ENCODE data around the gene KRT15. TPM values are rescaled to one million over a fixed set of nuclear protein-coding genes. Genes with fewer than 3 reads are reported as not detected.
A peak's percentile ranks its signal among the peaks of the same experiment; 100 is the strongest.
"Not testable (repeated sequence)": the region's sequence is repeated elsewhere in the genome, so short reads cannot be mapped to it uniquely, and the experiment has no call there.

Gene KRT15
- total RNA-seq, 3 donors from 2014 or later, result not detected

GRCh38 chr17:41548844-41549595 lies 30.3 kb upstream of the KRT15 start:
- peak; percentile 76 for DNase-seq
- Mint-ChIP-seq H3K4me1 (ENCODE audit: low read depth) (peaks cover 21% of the 10 kb centered on the region), H3K27me3 (ENCODE audit: low read depth) (peaks cover 12% of the 10 kb centered on the region), H3K4me3 (no peak overlapping the region), H3K36me3 (ENCODE audit: insufficient read depth) (no peaks in the 10 kb centered on the region), H3K9me3 (peaks cover 8% of the 10 kb centered on the region)
- ATAC-seq, result peak; percentile 76 to 78

DNA sequence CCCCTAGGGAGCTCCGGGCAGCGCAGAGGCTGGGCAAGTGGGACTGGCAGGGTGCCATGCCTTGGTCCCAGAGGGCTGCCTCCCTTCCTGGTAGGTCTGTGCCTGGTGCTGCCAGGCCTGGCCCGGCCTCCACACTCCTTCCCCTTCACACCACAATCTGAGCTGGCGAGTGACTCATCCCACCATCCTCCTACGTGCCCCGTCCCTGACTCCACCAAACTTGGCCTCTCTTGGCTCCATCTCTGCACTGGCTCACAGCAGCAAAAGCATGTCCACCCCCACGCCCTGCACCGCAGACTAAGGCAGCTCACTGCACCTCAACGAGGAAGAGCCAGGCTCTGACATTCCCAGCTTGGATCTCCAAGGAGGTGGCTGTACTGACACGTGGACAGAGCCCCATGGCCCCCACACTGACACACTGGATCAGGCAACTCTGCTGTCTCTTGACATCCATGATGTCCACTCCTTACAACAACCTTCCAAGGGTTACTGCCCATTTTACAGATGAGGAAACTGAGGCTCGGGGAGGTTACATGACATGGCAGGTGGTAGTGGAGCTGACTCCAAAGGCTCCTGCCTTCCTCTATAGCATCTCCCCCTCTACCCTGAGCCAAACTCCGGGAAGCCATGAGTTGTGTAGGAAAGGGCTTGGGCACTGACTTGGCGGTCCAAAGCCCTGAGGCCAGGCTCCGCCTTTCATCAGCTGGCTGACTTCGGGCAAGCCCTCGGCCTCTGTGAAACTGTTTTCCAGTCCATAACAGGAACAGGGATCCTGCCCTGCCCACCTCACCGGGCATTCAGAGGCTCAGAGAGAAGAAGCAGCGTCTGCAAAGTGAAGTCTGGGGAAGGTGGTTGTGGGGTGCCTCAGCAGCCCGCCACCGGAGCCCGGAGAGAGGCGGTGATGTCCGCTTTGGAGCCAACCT lies 29.5 kb upstream of the KRT15 start:
- DNase-seq (peak; percentile 39), ATAC-seq (peak; percentile 85 to 92)
- peaks cover 13% of the 10 kb centered on the region for H3K27me3 Mint-ChIP-seq (ENCODE audit: low read depth)
- peaks cover 21% of the 10 kb centered on the region for H3K4me1 Mint-ChIP-seq (ENCODE audit: low read depth)
- H3K9me3 Mint-ChIP-seq, result peaks cover 8% of the 10 kb centered on the region
- peak overlapping the region; percentile 8 for H3K4me3 Mint-ChIP-seq
- no peaks in the 10 kb centered on the region for H3K36me3 Mint-ChIP-seq (ENCODE audit: insufficient read depth)

DNA sequence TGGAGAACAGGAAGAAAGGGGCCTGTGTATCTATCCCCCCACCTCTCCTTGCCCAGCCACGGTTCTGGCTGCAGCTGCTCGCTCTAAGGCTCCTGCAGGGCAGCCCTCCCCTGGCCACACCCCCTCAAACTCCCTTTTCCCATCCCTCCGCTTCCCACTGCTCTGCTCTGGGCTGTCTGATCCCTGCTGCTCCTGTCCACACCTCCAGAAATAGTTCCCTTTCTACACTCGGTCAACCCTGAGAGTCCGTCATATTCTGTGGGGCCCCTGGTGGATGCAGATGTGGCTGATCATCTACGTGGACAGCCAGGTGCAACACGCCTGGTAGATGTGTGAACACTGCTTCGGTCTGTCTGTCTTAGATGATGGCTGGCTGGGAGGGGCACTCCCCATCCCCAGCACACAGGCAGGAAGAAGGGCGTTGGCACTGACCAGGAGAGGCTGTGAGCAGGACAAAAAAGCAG lies 28.7 kb upstream of the KRT15 start:
- H3K36me3 Mint-ChIP-seq (ENCODE audit: insufficient read depth), result no peaks in the 10 kb centered on the region
- H3K27me3 Mint-ChIP-seq (ENCODE audit: low read depth), result peaks cover 10% of the 10 kb centered on the region
- ATAC-seq (no peak), DNase-seq (no peak)
- H3K4me3 Mint-ChIP-seq, result no peak overlapping the region
- H3K4me1 Mint-ChIP-seq (ENCODE audit: low read depth), result peaks cover 21% of the 10 kb centered on the region
- peaks cover 8% of the 10 kb centered on the region for H3K9me3 Mint-ChIP-seq

DNA sequence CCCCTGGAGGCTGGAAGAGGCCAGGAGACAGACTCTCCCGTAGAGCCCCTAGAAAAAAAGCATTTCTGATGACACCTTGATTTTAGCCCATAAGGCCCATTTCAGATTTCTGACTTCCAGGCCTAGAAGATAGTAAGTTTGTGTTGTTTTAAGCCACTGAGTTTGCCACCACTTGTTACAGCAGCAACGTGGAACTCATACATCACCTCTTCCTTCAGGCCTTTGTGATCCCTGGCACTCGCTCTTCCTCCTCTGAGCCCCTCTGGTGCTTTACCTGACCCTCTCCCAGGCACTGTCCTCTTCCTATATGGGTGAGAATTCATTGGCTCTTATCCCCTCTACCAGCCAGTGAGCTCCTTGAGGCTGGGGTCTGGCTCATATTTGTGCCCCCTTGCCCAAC lies 28.1 kb upstream of the KRT15 start:
- DNase-seq (no peak), ATAC-seq (no peak)
- Mint-ChIP-seq H3K27me3 (ENCODE audit: low read depth) (peaks cover 8% of the 10 kb centered on the region), H3K9me3 (peaks cover 8% of the 10 kb centered on the region), H3K4me1 (ENCODE audit: low read depth) (peaks cover 21% of the 10 kb centered on the region), H3K4me3 (no peak overlapping the region), H3K36me3 (ENCODE audit: insufficient read depth) (no peaks in the 10 kb centered on the region)

DNA sequence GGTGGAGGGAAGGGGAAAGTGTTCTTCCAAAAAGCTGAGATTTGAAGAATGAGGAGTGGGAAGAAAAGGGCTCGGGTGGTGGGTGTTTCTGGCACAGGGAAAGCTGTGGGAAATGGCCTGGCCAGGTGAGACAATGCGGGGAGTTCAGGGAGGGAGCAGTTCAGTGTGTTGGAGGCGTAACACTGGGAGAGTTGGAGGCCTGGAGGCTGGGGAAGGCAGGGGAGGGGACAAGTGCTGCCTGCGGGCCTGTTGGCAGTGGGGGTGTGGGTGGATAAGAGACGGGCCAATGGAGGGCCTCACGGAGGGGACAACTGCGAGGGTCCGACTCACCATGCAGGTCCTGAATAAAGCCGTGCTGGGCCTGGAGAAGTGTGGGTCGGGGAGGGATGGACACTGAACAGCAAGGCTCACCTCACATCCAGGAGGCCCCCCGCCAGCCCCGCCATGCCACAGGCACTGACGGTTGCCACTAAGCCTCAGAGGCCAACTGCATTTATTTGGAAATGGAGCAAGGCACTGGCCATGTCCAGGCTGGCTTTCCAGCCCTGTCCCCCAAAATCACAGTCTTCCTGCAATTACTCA lies 27.2 kb upstream of the KRT15 start:
- H3K27me3 Mint-ChIP-seq (ENCODE audit: low read depth), result peaks cover 7% of the 10 kb centered on the region
- DNase-seq (no peak), ATAC-seq (no peak)
- H3K4me3 Mint-ChIP-seq, result no peak overlapping the region
- peaks cover 8% of the 10 kb centered on the region for H3K9me3 Mint-ChIP-seq
- H3K4me1 Mint-ChIP-seq (ENCODE audit: low read depth), result peaks cover 21% of the 10 kb centered on the region
- no peaks in the 10 kb centered on the region for H3K36me3 Mint-ChIP-seq (ENCODE audit: insufficient read depth)

DNA sequence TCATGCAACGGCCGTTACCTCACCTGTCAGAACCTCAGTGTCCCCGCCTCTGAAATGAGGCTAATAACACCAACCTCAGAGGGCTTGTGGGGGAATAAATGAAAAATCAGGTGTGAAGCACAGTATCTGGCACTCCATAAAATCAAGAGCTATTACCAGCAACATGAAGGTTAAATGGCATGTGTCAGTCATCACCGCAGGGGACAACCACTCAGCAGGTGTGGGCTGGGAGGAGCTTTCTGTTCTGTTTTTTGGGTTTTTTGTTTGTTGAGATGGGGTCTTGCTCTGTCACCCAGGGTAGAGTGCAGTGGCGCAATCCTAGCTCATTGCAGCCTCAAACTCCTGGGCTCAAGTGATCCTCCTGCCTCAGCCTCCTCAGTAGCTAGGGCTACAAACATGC lies 26.2 kb upstream of the KRT15 start:
- no peak overlapping the region for H3K4me3 Mint-ChIP-seq

GRCh38 chr17:41544491-41544892 lies 25.8 kb upstream of the KRT15 start:
- ATAC-seq, result no peak
- H3K27me3 Mint-ChIP-seq (ENCODE audit: low read depth), result peaks cover 7% of the 10 kb centered on the region
- DNase-seq, result no peak

More for the DNA sequence above, 26.2 kb upstream of the KRT15 start:
- peaks cover 7% of the 10 kb centered on the region for H3K27me3 Mint-ChIP-seq (ENCODE audit: low read depth)
- DNase-seq, result no peak
- H3K36me3 Mint-ChIP-seq (ENCODE audit: insufficient read depth), result no peaks in the 10 kb centered on the region
- no peak for ATAC-seq
- peaks cover 21% of the 10 kb centered on the region for H3K4me1 Mint-ChIP-seq (ENCODE audit: low read depth)
- H3K9me3 Mint-ChIP-seq, result peaks cover 8% of the 10 kb centered on the region

DNA sequence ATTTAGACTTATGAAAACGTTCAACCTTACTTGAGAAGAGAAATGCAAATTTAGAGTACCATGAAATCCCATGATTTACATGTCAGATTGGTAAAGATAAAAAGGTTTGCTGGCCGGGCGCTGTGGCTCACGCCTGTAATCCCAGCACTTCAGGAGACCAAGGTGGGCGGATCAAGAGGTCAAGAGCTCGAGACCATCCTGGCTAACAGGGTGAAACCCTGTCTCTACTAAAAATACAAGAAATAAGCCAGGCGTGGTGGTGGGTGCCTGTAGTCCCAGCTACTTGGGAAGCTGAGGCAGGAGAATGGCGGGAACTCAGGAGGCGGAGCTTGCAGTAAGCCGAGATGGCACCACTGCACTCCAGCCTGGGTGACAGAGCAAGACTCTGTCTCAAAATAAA lies 24.1 kb upstream of the KRT15 start:
- H3K9me3 Mint-ChIP-seq; H3K4me3 Mint-ChIP-seq; ATAC-seq; H3K4me1 Mint-ChIP-seq (ENCODE audit: low read depth); DNase-seq; H3K36me3 Mint-ChIP-seq (ENCODE audit: insufficient read depth); H3K27me3 Mint-ChIP-seq (ENCODE audit: low read depth): not testable (repeated sequence)

More at GRCh38 chr17:41544491-41544892, 25.8 kb upstream of the KRT15 start:
- Mint-ChIP-seq H3K4me1 (ENCODE audit: low read depth) (peaks cover 18% of the 10 kb centered on the region), H3K9me3 (peaks cover 8% of the 10 kb centered on the region), H3K36me3 (ENCODE audit: insufficient read depth) (no peaks in the 10 kb centered on the region), H3K4me3 (no peak overlapping the region)

- H3K36me3 Mint-ChIP-seq (ENCODE audit: insufficient read depth), result no peaks in the 10 kb centered on the region
- no peaks in the 10 kb centered on the region for H3K4me1 Mint-ChIP-seq (ENCODE audit: low read depth)
- ATAC-seq (no peak), DNase-seq (no peak)
- H3K4me3 Mint-ChIP-seq, result no peak overlapping the region
- H3K27me3 Mint-ChIP-seq (ENCODE audit: low read depth), result peaks cover 6% of the 10 kb centered on the region
- H3K9me3 Mint-ChIP-seq, result peaks cover 8% of the 10 kb centered on the region
Measured at GRCh38 chr17:41542357-41542756, 23.7 kb upstream of the KRT15 start.

DNA sequence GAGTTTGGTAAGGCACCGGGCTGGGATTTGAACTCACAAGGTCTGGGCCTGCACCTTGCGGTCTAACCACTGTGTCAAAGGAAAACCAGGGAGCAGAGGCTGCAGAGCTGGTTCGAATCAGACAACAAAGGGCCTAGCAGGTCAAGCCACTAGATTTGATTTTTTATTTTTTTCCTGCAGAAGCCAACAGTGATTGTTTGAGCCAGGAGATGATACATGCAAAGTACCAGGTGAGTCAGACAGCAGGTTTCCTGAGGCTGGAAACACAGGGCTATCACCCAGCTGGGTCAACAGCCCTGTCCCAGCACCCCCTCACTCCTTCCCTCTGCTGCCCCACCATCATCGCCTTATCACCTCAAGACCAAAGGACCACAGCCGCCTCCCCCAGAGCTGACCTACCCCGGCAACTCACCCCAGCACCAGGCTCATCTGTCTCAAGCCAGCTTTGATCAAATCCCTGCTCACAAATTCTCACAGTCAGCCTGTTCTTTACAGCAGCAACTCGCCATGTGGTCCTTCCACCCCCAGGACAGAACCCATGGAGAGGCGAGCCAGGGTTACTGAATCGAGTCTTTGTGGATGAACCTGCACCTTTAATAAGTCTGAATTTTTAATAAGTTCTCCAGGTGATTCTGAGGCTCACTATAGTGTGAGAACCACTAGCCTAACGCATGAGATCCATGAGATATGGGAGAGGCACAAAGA lies 22.4 kb upstream of the KRT15 start:
- Mint-ChIP-seq H3K36me3 (ENCODE audit: insufficient read depth) (no peaks in the 10 kb centered on the region), H3K4me1 (ENCODE audit: low read depth) (no peaks in the 10 kb centered on the region), H3K9me3 (no peaks in the 10 kb centered on the region), H3K4me3 (no peak overlapping the region), H3K27me3 (ENCODE audit: low read depth) (peaks cover 6% of the 10 kb centered on the region)
- DNase-seq (no peak), ATAC-seq (no peak)

DNA sequence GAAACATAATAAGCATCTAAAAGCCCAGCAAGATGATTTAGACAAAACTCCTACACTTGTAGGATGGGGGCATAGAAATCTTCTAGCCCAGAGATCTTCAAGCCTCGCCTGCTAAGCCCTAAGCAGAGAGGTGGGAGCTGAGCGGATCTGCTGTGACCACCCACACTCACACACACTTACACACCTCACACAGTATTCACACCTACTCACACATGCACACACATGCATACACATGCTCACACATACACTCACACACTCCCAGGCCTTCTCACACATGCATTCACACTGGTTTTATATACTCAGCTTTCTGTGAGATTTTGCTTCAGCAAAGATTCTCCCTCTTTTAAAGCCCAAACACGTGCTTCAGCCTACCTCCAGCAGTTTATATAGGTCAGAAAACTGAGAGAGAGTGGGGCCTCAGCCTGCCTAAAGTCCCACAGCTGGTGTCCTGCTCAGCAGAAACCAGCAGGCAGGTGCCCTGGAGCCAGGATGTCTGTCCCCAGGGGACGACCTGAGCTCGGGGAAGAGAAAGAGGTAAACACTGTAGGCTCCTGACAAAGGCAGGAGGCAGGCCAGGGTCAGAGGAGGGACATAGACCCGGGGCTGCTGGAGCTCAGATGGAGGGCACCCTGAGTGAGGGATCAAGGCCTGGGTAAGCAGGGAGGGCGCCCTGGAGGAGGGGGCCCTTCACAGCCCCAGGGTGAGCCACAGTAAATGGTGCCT lies 21.4 kb upstream of the KRT15 start:
- Mint-ChIP-seq H3K36me3 (ENCODE audit: insufficient read depth) (no peaks in the 10 kb centered on the region), H3K4me3 (no peak overlapping the region), H3K27me3 (ENCODE audit: low read depth) (peaks cover 11% of the 10 kb centered on the region), H3K4me1 (ENCODE audit: low read depth) (no peaks in the 10 kb centered on the region), H3K9me3 (no peaks in the 10 kb centered on the region)
- ATAC-seq, result no peak
- DNase-seq, result no peak

DNA sequence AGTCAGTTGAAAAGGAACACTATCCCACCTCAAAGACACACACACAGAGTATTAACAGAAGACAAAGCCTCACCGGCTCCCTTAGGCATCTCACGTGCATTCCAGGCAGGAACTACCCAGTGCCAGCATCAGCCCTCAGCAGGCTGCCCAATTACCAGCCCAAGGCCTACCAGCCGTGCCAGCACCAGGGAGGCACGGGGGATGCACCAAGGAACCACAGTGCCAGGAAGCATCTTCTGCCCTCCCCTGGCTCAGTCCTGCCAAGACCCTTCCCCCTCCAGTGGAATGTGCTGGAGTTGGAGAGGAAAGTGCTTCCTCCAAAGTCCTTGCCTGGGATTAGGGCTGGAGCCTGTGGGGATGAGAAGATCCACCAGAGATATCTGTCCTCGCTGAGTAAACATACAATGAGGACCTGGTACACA lies 20.4 kb upstream of the KRT15 start:
- Mint-ChIP-seq H3K4me1 (ENCODE audit: low read depth) (no peaks in the 10 kb centered on the region), H3K9me3 (no peaks in the 10 kb centered on the region), H3K4me3 (no peak overlapping the region), H3K27me3 (ENCODE audit: low read depth) (peaks cover 11% of the 10 kb centered on the region), H3K36me3 (ENCODE audit: insufficient read depth) (no peaks in the 10 kb centered on the region)
- ATAC-seq, result no peak
- no peak for DNase-seq

DNA sequence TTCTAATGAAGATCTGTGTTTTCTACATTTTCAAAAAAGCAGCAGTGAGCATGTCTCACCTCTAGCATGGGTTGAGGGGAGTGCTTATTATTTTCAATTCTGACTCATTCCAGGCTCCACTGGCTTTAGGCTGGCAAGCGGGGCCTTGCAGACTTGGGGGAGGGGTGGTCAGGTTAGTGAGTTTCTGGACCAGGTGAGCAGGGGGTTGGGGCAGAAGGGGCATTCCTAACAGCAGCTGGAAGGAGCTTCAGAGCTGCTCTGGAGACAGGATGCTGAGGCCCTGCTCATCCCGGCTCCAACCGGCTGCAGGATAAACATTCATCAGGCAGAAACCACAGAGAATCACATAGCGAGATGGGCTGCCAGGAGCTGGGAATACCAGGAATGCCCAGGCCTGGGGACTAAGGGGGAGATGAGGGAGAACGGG lies 19.9 kb upstream of the KRT15 start:
- no peaks in the 10 kb centered on the region for H3K4me1 Mint-ChIP-seq (ENCODE audit: low read depth)
- peaks cover 10% of the 10 kb centered on the region for H3K27me3 Mint-ChIP-seq (ENCODE audit: low read depth)
- H3K4me3 Mint-ChIP-seq, result no peak overlapping the region
- DNase-seq (no peak), ATAC-seq (no peak)
- no peaks in the 10 kb centered on the region for H3K36me3 Mint-ChIP-seq (ENCODE audit: insufficient read depth)
- no peaks in the 10 kb centered on the region for H3K9me3 Mint-ChIP-seq
